GM12801 (cell line): ENCODE results near the gene ATP8B4.

ENCODE experiments used
- TF ChIP-seq, protein P1 (sequence below): IDR thresholded peaks from one replicate; pipeline ENCODE4 v1.5.1; 2011; ENCODE audit warnings: control low read depth; ENCODE audit not compliant: insufficient read length; ENCODE audit errors: extremely low read depth

The ATP8B4 gene

DNA sequence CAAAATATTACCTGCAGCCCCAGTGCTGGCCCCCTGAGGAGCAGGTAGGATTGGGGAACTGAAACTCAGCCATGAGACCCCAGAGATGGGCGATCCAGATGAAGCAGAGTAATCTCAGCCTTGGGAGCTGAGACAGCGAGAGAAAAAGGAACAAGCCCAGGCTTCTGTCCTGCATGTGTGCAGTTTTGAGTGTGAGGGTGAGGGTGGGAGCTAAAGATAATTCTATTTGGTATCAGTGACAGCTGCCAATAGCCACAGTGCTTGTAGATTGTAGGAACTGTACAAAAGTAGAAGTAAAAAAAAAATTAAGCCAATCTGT is 5.9 kb downstream of the ATP8B4 start:
- TF ChIP-seq, protein P1, sequence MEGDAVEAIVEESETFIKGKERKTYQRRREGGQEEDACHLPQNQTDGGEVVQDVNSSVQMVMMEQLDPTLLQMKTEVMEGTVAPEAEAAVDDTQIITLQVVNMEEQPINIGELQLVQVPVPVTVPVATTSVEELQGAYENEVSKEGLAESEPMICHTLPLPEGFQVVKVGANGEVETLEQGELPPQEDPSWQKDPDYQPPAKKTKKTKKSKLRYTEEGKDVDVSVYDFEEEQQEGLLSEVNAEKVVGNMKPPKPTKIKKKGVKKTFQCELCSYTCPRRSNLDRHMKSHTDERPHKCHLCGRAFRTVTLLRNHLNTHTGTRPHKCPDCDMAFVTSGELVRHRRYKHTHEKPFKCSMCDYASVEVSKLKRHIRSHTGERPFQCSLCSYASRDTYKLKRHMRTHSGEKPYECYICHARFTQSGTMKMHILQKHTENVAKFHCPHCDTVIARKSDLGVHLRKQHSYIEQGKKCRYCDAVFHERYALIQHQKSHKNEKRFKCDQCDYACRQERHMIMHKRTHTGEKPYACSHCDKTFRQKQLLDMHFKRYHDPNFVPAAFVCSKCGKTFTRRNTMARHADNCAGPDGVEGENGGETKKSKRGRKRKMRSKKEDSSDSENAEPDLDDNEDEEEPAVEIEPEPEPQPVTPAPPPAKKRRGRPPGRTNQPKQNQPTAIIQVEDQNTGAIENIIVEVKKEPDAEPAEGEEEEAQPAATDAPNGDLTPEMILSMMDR, result no peak

DNA sequence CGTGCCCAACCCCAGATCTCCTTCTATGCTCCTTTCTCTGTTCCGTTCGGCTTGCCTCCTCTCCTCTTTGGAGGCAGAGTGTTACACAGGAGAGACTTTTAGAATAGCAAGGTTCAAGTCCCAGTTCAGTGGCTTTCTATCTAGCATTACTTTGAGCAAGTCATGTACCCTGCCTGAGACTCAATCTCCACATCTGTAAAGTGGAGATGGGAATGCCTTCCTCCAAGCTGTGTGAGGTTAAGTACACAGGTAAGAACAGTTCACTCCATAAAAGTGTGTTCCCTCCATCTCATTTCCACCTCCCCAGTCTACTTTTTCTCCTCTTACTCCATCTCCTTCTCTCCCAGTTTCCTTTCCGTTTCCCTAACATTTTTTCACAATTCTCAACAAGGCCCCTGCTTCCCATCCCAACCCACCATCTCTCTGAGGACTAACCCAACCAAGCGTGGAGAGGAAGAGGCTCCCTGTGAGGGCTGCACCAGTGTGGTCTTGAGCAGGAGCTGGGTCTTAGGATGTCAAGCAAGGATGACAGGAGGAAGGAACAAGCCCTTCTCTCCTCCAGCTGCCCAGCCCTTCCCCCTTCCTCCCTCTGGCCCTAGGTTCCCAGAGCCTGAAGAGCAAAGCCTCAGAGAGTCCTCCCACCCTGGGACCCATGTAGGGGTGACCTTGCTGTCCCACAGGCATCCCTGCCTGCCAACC is 6.4 kb downstream of the ATP8B4 start:
- TF ChIP-seq, protein P1, result no peak

DNA sequence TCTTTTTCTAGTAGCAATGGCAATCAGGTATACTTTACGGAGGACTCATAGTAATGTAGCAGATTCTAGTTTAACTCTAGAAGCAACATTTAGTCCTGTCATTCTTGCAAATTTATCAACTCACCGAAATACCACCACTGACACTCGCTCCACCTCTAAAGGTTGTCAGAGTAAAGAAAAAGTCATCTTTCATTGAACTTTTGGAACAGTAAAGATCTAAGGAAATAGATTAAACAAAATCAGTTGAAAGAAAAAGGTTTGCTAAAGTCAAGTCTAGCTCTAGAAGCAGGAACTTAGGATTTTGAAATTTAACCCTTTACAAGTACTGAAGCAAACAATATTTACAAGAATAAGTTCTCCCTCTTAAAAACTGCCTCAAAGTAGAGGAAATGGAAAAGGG is 8.7 kb downstream of the ATP8B4 start:
- TF ChIP-seq, protein P1, result no peak

DNA sequence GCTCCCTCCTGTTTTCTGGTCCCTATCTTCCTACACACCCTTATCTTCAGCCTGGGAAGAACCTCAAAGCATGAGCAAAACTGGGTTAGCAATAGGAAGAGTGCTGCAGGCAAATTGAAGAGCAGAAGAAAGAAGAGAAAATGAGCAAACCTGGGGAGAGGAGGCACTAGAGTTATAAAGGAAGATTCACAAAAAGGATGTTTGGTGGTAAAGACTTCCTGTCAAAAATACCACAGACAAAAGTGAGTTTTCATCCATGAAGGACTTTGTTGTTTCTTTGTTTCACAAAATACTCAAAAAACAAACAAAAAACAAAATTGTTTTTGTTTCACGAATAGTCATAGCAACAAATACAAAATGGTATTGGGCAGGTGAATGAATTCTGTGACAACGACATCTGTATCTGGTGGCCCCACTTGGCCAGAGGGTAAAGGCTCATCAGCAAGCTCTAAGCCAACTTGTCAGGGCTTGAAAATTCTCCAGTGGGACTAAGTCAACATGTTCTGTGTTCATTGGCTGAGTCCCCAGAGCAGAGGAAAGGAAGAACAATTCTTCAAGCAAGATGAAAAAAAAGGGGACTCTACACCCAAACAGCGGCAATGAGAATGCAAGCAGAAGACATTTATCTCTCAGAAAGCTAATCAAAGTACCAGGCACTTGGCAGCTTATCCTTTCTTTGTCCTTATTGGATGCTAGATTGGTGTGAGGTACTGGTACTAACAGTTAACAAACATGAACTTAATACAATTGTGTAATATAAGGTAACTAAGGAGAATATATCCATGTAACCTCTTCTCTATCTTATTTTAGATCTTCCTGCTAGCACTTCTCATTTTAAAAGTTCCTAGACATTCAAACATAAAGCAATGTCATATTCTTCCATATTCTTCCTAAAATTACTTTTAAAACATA is 9.7 kb downstream of the ATP8B4 start:
- TF ChIP-seq, protein P1, result no peak

DNA sequence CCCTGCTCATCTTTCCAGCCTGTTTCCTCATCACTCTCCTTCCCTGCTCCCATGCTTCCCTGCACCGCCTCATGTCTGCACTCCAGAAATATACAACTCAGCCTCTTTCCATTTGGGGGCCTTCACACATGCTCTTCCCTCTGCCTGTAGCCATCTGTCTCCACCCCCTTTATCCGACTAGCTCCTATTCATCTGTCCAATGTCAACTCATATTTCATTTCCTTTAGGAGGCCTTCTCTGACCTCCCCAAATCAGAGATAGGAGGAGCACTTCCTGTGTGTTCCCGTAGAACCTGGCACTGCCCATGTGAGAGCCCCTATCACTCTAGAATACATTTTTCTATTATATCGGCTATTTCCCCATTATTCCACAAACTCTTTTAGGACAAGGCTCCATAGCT is 10.6 kb downstream of the ATP8B4 start:
- TF ChIP-seq, protein P1, result no peak

DNA sequence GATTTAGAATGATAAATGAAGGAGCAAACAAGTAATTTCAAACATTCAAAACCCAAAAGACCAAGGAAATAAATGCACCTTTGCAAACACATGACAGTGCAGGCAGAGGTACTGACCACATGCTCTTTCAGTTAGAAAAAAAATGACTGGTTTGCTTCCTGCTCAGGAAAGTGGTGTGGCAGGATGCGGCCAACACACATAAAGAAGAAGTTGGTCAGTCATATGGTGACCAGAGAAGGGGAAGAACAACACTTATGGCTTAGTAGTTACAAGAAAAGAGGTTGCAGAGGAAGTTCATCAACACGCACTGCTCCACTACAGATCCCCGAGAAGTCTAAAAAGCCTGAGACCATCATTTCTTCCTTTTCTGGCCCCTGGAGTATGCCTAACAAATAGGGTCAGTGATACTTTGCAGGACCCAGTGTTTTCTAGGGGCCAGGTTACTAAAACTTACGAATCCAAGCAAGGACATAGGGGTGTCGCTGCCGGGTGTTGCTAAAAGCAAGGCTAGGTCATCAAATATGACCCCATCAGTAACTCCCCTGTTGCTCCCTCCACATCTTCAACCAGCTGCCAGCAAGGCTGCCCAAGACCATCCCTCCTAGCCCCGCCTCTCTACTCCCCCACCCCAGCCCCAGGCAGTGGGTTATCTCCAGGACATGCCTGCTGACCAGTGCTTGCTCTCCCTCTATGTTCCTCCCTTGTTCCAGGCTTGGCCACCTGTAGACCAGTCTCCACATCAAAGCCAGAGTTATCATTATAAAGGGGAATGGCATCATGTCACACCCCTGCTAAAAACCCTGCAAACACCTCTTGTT is 11.2 kb downstream of the ATP8B4 start:
- TF ChIP-seq, protein P1, result no peak

DNA sequence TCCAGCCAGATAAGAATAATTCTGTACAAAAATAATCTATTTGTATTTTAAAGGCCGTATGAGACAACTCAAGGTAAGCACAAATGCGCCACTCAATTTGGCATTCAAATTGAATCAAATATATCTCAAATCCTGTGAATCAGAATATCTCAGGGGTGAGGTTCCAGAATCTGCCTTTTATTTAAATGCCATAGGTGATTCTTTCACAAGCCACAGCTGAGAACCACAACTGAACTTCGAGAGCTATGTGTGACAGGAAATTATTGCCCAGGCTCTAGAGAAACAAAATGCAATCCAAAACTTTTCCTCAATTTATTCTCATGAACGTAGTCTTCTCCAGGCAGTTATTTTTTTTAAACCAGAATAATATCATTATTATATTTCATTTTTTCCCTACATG is 11.9 kb downstream of the ATP8B4 start:
- TF ChIP-seq, protein P1, result no peak
